Neural cell (in vitro differentiated cells): Measurements from ENCODE around the gene LCOR. TPM values are rescaled to one million over a fixed set of nuclear protein-coding genes. Genes with fewer than 3 reads are reported as not detected.

Experiments used
- H2AFZ ChIP-seq: fragments of 200-600, 300-800 bp; sonication (generic), shearing (Covaris generic); 2 replicates; pipeline ENCODE4 v1.6.0; 2014; ENCODE audit warnings: low read depth, mild to moderate bottlenecking, antibody characterized with exemption, low read length, moderate library complexity
- H3F3A ChIP-seq: fragments of 200-600 bp; shearing (Covaris generic); 2 replicates; pipeline ENCODE4 v1.6.1; 2016; ENCODE audit warnings: mild to moderate bottlenecking, moderate library complexity, mixed read lengths, antibody characterized with exemption, low read length; ENCODE audit not compliant: insufficient read depth, poor library complexity, severe bottlenecking
- H3K27ac ChIP-seq: fragments of 200-600, 300-800 bp; sonication (generic), shearing (Covaris generic); 2 replicates; pipeline ENCODE4 v1.5.1; 2014; ENCODE audit warnings: mild to moderate bottlenecking, low read length, moderate library complexity
- H3K27me3 ChIP-seq: fragments of 300-800, 200-600 bp; sonication (generic), shearing (Covaris generic); 2 replicates; pipeline ENCODE4 v1.6.0; 2014; ENCODE audit warnings: mild to moderate bottlenecking, low read depth, low read length, moderate library complexity; ENCODE audit not compliant: insufficient read depth
- H3K36me3 ChIP-seq: fragments of 300-800, 200-600 bp; sonication (generic), shearing (Covaris generic); 2 replicates; pipeline ENCODE4 v1.5.1; 2014; ENCODE audit warnings: mild to moderate bottlenecking, antibody characterized with exemption, low read length, moderate library complexity; ENCODE audit not compliant: insufficient read depth
- H3K4me2 ChIP-seq: fragments of 300-800, 200-600 bp; sonication (generic), shearing (Covaris generic); 2 replicates; pipeline ENCODE4 v1.6.0; 2014; ENCODE audit warnings: mild to moderate bottlenecking, low read length
- H3K4me3 ChIP-seq: fragments of 300-800, 200-600 bp; sonication (generic), shearing (Covaris generic); 2 replicates; pipeline ENCODE4 v1.5.1; 2014; ENCODE audit warnings: mild to moderate bottlenecking, low read length, moderate library complexity
- H3K79me2 ChIP-seq: fragments of 200-600 bp; shearing (Covaris generic); replicated peaks from 2 replicates; pipeline ENCODE4 v1.6.0; 2014; ENCODE audit warnings: mild to moderate bottlenecking, low read length, moderate library complexity; ENCODE audit not compliant: insufficient read depth
- H3K9ac ChIP-seq: fragments of 300-800, 200-600 bp; sonication (generic), shearing (Covaris generic); 2 replicates; pipeline ENCODE4 v1.6.1; 2016; ENCODE audit warnings: mild to moderate bottlenecking, low read length, mixed read lengths
- H3K9me2 ChIP-seq: fragments of 200-600 bp; shearing (Covaris generic); 2 replicates; pipeline ENCODE4 v1.6.1; 2016; ENCODE audit warnings: mild to moderate bottlenecking, low read length, mixed read lengths; ENCODE audit not compliant: insufficient read depth
- H3K9me3 ChIP-seq: fragments of 200-600, 300-800 bp; sonication (generic), shearing (Covaris generic); 2 replicates; pipeline ENCODE4 v1.6.1; 2016; ENCODE audit warnings: mild to moderate bottlenecking, mixed run types, low read length, moderate library complexity, mixed read lengths
- H4K20me1 ChIP-seq: fragments of 200-600 bp; shearing (Covaris generic); 2 replicates; pipeline ENCODE4 v1.6.1; 2016; ENCODE audit warnings: mild to moderate bottlenecking, mixed run types; ENCODE audit not compliant: insufficient read depth
- EP300 ChIP-seq: fragments of 450-650 bp; conservative IDR thresholded peaks from 2 replicates; pipeline ENCODE4 v1.6.1; 2014; ENCODE audit warnings: antibody characterized with exemption, mild to moderate bottlenecking, moderate library complexity; ENCODE audit not compliant: poor library complexity, severe bottlenecking
- EZH2 ChIP-seq: fragments of 200-600, 300-800 bp; shearing (Covaris generic), sonication (generic); IDR thresholded peaks from 2 replicates; pipeline ENCODE4 v1.6.1; 2014; ENCODE audit warnings: antibody characterized with exemption, low read length, borderline replicate concordance, mild to moderate bottlenecking; ENCODE audit not compliant: insufficient read depth, poor library complexity, severe bottlenecking
- MXI1 ChIP-seq: fragments of 450-650 bp; conservative IDR thresholded peaks from 2 replicates; pipeline ENCODE4 v1.6.1; 2014; ENCODE audit warnings: antibody characterized with exemption, mild to moderate bottlenecking; ENCODE audit not compliant: poor library complexity, severe bottlenecking
- POLR2AphosphoS5 ChIP-seq: IDR thresholded peaks from 2 replicates; pipeline ENCODE4 v1.6.1; 2012
- RAD21 ChIP-seq: fragments of 450-650 bp; conservative IDR thresholded peaks from 2 replicates; pipeline ENCODE4 v1.6.1; 2014; ENCODE audit warnings: antibody characterized with exemption, mild to moderate bottlenecking, moderate library complexity
- SMC3 ChIP-seq: fragments of 450-650 bp; conservative IDR thresholded peaks from 2 replicates; pipeline ENCODE4 v1.6.1; 2014; ENCODE audit warnings: antibody characterized with exemption, mild to moderate bottlenecking, moderate library complexity; ENCODE audit not compliant: poor library complexity
- TAF1 ChIP-seq: IDR thresholded peaks from 2 replicates; pipeline ENCODE4 v1.6.1; 2012; ENCODE audit warnings: low read depth
- polyA plus RNA-seq: library from polyadenylated mRNA; depleted of rRNA; stranded (reverse); fragments of >200 nt; gene quantifications from 2 replicates; pipeline ENCODE4 v1.2.3, GENCODE V29; 2014
- TF ChIP-seq, protein P1 (sequence below): fragments of 450-650 bp; IDR thresholded peaks from 2 replicates; pipeline ENCODE4 v1.5.1; 2014; ENCODE audit warnings: antibody characterized with exemption, mild to moderate bottlenecking, moderate library complexity; ENCODE audit not compliant: poor library complexity, severe bottlenecking
- TF ChIP-seq, protein P2 (sequence below): IDR thresholded peaks from 2 replicates; pipeline ENCODE4 v1.6.1; 2012; ENCODE audit warnings: borderline replicate concordance

LCOR gene
- polyA plus RNA-seq, 1 donor from 2014 or later, result 61.1 TPM

DNA sequence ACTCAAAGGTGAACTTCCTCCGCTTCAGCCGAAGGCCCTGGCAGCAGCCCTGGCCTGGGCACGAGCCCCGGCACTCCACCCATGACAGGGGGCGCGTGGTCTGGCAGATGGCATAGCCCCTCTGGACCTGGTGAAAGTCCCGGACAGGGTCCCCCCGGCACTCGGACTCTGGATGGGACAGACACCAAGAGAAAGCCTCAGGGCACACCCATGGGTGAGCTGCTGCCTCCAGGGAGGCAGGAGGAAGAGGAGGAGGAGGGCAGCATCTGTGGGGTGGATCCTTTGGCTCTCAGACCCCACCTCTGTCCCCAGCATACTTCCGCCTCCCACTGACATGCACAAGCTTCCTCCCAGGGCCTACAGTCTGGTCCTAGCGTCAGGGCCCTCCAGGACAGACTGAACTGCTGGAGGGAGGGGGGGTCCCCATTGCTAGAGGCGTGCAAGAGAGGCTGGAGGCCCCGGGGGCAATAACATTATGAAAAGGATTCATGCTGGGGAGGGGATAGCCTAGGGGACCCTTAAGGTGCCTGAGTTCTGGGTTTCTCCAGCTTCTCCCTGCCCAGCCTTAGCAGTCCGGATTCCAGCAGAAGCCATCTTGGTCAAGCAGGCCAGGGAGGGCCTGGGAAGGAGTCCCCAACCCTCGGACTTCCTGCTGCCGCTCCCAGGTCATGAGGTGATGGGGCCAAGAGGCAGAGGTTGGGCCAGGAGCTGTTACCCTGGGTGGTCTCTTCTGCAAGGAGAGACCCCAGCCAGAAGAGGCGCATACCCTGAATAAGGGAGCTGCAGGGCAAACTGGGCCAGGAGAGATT lies 169.3 kb downstream of the LCOR start:
- Histone ChIP-seq H3K9ac (no peak overlapping the region), H3K9me2 (no peaks in the 10 kb centered on the region), H3K4me3 (no peak overlapping the region), H3K36me3 (no peaks in the 10 kb centered on the region), H3F3A (no peaks in the 10 kb centered on the region), H3K9me3 (no peaks in the 10 kb centered on the region), H2AFZ (no peak overlapping the region), H3K79me2 (no peaks in the 10 kb centered on the region), H3K27me3 (no peaks in the 10 kb centered on the region), H3K4me2 (no peak overlapping the region), H4K20me1 (no peaks in the 10 kb centered on the region), H3K27ac (no peak overlapping the region)
- TF ChIP-seq EZH2 (no peak), TAF1 (no peak), EP300 (no peak), POLR2AphosphoS5 (no peak), RAD21 (no peak), MXI1 (no peak)
- TF ChIP-seq, protein P1, sequence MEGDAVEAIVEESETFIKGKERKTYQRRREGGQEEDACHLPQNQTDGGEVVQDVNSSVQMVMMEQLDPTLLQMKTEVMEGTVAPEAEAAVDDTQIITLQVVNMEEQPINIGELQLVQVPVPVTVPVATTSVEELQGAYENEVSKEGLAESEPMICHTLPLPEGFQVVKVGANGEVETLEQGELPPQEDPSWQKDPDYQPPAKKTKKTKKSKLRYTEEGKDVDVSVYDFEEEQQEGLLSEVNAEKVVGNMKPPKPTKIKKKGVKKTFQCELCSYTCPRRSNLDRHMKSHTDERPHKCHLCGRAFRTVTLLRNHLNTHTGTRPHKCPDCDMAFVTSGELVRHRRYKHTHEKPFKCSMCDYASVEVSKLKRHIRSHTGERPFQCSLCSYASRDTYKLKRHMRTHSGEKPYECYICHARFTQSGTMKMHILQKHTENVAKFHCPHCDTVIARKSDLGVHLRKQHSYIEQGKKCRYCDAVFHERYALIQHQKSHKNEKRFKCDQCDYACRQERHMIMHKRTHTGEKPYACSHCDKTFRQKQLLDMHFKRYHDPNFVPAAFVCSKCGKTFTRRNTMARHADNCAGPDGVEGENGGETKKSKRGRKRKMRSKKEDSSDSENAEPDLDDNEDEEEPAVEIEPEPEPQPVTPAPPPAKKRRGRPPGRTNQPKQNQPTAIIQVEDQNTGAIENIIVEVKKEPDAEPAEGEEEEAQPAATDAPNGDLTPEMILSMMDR, result no peak
- TF ChIP-seq, protein P2, sequence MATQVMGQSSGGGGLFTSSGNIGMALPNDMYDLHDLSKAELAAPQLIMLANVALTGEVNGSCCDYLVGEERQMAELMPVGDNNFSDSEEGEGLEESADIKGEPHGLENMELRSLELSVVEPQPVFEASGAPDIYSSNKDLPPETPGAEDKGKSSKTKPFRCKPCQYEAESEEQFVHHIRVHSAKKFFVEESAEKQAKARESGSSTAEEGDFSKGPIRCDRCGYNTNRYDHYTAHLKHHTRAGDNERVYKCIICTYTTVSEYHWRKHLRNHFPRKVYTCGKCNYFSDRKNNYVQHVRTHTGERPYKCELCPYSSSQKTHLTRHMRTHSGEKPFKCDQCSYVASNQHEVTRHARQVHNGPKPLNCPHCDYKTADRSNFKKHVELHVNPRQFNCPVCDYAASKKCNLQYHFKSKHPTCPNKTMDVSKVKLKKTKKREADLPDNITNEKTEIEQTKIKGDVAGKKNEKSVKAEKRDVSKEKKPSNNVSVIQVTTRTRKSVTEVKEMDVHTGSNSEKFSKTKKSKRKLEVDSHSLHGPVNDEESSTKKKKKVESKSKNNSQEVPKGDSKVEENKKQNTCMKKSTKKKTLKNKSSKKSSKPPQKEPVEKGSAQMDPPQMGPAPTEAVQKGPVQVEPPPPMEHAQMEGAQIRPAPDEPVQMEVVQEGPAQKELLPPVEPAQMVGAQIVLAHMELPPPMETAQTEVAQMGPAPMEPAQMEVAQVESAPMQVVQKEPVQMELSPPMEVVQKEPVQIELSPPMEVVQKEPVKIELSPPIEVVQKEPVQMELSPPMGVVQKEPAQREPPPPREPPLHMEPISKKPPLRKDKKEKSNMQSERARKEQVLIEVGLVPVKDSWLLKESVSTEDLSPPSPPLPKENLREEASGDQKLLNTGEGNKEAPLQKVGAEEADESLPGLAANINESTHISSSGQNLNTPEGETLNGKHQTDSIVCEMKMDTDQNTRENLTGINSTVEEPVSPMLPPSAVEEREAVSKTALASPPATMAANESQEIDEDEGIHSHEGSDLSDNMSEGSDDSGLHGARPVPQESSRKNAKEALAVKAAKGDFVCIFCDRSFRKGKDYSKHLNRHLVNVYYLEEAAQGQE, result no peak

DNA sequence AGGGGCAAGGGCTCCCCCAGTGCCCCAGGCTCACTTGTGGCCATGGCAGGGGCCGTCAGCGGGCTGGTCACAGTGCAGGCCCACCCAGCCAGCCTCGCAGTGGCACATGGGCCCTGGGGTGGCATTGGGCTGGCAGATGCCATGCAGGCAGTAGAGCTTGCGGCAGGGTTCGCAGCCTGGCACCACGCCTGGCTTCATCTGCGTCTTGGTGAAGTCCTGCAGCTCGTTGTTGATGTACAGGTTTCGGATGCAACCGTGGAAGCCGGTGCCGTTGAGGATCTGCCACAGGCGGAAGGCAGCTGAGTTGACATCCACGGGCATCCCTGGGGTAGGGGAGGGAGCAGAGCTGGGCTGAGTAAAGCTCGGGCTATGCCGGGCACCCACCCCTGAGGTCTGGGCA lies 170.6 kb downstream of the LCOR start:
- Histone ChIP-seq H4K20me1 (no peaks in the 10 kb centered on the region), H3F3A (no peaks in the 10 kb centered on the region), H3K4me3 (no peak overlapping the region), H3K27me3 (no peaks in the 10 kb centered on the region), H3K4me2 (no peak overlapping the region), H3K9me3 (no peaks in the 10 kb centered on the region), H3K27ac (no peak overlapping the region), H2AFZ (no peak overlapping the region), H3K9ac (no peak overlapping the region), H3K36me3 (no peaks in the 10 kb centered on the region), H3K9me2 (no peaks in the 10 kb centered on the region), H3K79me2 (no peaks in the 10 kb centered on the region)
- no peak for TF ChIP-seq TAF1
- TF ChIP-seq MXI1, result no peak
- no peak for TF ChIP-seq POLR2AphosphoS5
- TF ChIP-seq EP300, result no peak
- no peak for TF ChIP-seq RAD21
- TF ChIP-seq EZH2, result no peak
- TF ChIP-seq, protein P1, result no peak
- TF ChIP-seq, protein P2, result no peak
- TF ChIP-seq SMC3, result no peak
